ENCODE measurements around the gene EVX1. TPM values are rescaled to one million over a fixed set of nuclear protein-coding genes. Genes with fewer than 3 reads are reported as not detected.

Gene EVX1
- total and polyA plus RNA-seq, 12 donors, result 0.64 to 8.7 (median 1.1) TPM; not detected in 2

- peaks cover 82% of the 10 kb centered on the region for H3K27me3 ChIP-seq
- no peak overlapping the region for H3K4me3 ChIP-seq
These were observed 37.0 kb upstream of the EVX1 start for GRCh38 chr7:27205325-27206280.

DNA sequence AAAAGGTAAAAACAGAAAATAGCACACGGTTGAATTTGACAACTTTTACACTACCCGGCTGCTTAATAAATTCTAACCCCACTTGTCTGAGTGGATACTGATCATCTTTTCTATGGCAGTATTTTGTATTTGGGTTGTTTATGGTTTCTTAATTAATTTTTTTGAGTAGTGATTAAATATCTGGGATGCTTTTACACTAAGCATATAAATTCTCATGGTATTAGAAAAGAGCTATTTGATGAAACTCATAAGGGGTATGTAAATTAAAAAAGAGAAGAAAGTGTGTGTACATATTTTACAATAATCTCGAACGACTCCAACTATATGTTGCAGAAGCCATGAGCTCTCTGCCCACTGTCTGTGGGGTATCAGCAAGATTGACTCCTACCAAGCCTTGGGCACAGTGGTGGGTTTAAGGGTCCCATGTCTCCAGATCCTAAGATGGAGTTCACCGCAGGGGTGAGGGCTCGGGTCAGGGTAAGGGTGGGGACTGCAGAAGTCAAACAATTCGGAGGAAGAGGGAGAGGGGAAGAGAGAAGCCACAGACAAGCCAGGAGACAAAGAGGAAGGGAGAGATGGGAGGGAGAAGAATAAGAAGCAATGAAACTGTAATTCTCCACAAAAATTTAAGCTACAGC lies 35.1 kb upstream of the EVX1 start:
- DNase-seq, result no peak
- intact Hi-C loops (cut with DNase I), result loop anchor here (10.0 kb wide), 2 partner anchors 367 to 807 kb away; no protein-coding TSS in a partner anchor
- Histone ChIP-seq H3K4me3 (no peak overlapping the region), H3K9me3 (replicated peaks in 1 of 3) (no peaks in the 10 kb centered on the region), H3K27ac (no peak overlapping the region), H3K36me3 (replicated peaks in 1 of 2) (no peaks in the 10 kb centered on the region), H3K27me3 (peaks cover 81% of the 10 kb centered on the region), H3K4me1 (replicated peaks in 1 of 2) (peaks cover 0 to 11% of the 10 kb centered on the region in 2 donors)
- TF ChIP-seq POLR2A (IDR thresholded peaks at IDR 0.05), result no peak
- no peak for TF ChIP-seq CTCF (IDR thresholded peaks at IDR 0.05)
- 54 to 62% (median 57%) methylated on average over 7 of the region's 7 CpGs for WGBS, 4 donors

More at GRCh38 chr7:27205325-27206280, 37.0 kb upstream of the EVX1 start:
- H3K27ac ChIP-seq, result no peak overlapping the region
- TF ChIP-seq POLR2A (IDR thresholded peaks at IDR 0.05) (no peak), CTCF (IDR thresholded peaks at IDR 0.05) (no peak)
- WGBS, 4 donors, result 12 to 15% (median 14%) methylated on average over 40 to 52 of the region's 52 CpGs
- H3K4me1 ChIP-seq (replicated peaks in 1 of 2), result peaks cover 0 to 10% of the 10 kb centered on the region in 2 donors
- DNase-seq, result no peak
- no peaks in the 10 kb centered on the region for H3K36me3 ChIP-seq (replicated peaks in 1 of 2)
- H3K9me3 ChIP-seq (replicated peaks in 1 of 3), result no peaks in the 10 kb centered on the region
- intact Hi-C loops (cut with DNase I), result loop anchor here (10.0 kb wide), 2 partner anchors 369 to 809 kb away; no protein-coding TSS in a partner anchor

GRCh38 chr7:27208998-27209397 lies 33.6 kb upstream of the EVX1 start:
- no peak for TF ChIP-seq POLR2A (IDR thresholded peaks at IDR 0.05)
- TF ChIP-seq CTCF (IDR thresholded peaks at IDR 0.05), result no peak
- H3K27ac ChIP-seq, result no peak overlapping the region
- DNase-seq, result no peak
- H3K9me3 ChIP-seq (replicated peaks in 1 of 3), result no peaks in the 10 kb centered on the region
- H3K4me3 ChIP-seq, result no peak overlapping the region
- 80 to 84% (median 82%) methylated on average over 4 of the region's 4 CpGs for WGBS, 4 donors
- intact Hi-C loops (cut with DNase I), result loop anchor here (10.0 kb wide), 2 partner anchors 366 to 806 kb away; no protein-coding TSS in a partner anchor
- H3K4me1 ChIP-seq (replicated peaks in 1 of 2), result peaks cover 0 to 11% of the 10 kb centered on the region in 2 donors
- H3K36me3 ChIP-seq (replicated peaks in 1 of 2), result no peaks in the 10 kb centered on the region
- H3K27me3 ChIP-seq, result peaks cover 82% of the 10 kb centered on the region

DNA sequence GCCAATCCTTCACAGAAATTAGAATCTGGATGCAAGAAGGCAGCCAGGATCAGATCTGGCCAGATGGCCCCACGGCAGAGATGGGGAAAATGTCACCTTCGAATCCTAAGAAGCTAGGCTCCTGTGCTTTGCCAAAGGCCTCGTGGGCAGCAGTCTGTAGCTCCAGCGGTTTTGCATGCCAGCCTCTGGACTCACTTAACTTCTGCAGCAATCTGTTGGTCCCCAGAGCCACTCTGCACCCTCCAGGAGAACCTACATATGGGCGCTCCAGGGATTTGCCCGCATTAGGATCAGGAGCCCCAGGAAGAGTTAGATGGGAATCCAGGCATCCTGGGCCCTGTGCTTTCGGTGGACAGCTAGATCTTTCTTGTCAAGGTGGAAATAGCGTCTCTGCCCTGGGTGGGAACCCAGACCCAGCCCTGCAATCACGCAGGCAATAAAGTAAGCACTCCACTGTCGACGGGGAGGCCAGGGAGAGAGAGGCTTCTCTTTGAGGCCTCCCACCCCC lies 32.6 kb upstream of the EVX1 start:
- DNase-seq, result no peak
- Histone ChIP-seq H3K4me1 (replicated peaks in 1 of 2) (peaks cover 0 to 10% of the 10 kb centered on the region in 2 donors), H3K4me3 (peak overlapping the region in 1 of 4 donors; percentile 50), H3K27me3 (peaks cover 79% of the 10 kb centered on the region), H3K9me3 (replicated peaks in 1 of 3) (no peaks in the 10 kb centered on the region), H3K36me3 (replicated peaks in 1 of 2) (no peaks in the 10 kb centered on the region), H3K27ac (no peak overlapping the region)
- WGBS, 4 donors, result 41 to 54% (median 49%) methylated on average over 9 to 11 of the region's 11 CpGs
- intact Hi-C loops (cut with DNase I), result loop anchor here (10.0 kb wide), 3 partner anchors 365 to 805 kb away; no protein-coding TSS in a partner anchor
- TF ChIP-seq CTCF (IDR thresholded peaks at IDR 0.05), result no peak
- TF ChIP-seq POLR2A (IDR thresholded peaks at IDR 0.05), result no peak
